GM12878 (cell line): ENCODE measurements around the gene SLC35E3. TPM values are rescaled to one million over a fixed set of nuclear protein-coding genes. Genes with fewer than 3 reads are reported as not detected.

Experiments used
- ATAC-seq: fragments of 200-7000 bp; cut with Tn5 transposase; 3 replicates; pipeline ENCODE4 v1.9.1; 2020; ENCODE audit warnings: mild to moderate bottlenecking, moderate library complexity
- BruUV-seq: library from RNA; stranded (reverse); fragments of 400-500 nt; replicated peaks from 2 replicates; lab custom pipeline; 2021; lab: Mats Ljungman, UMichigan
- CTCF ChIA-PET: fragments of 300-600 bp; sonication (Branson Sonifier 250); formaldehyde crosslinking; extraction: SDS; loops from one replicate; lab custom pipeline; 2021; ENCODE audit warnings: inconsistent platforms; lab: Yijun Ruan, JAX
- POLR2A ChIA-PET: fragments of 350-600 bp; formaldehyde crosslinking; extraction: SDS; loops from one replicate; lab custom pipeline; 2021; ENCODE audit warnings: inconsistent platforms; lab: Charles Lee
- RAD21 ChIA-PET: fragments of 300-600 bp; sonication (Branson Sonifier 250); formaldehyde crosslinking; loops from one replicate; lab custom pipeline; 2023; ENCODE audit warnings: antibody characterized with exemption; ENCODE audit not compliant: unreplicated experiment; lab: Charles Lee
- SMC1A ChIA-PET: fragments of 300-600 bp; sonication (Branson Sonifier 250); formaldehyde crosslinking; loops from one replicate; lab custom pipeline; 2023; ENCODE audit not compliant: unreplicated experiment, uncharacterized antibody; lab: Charles Lee
- DNase-seq: peaks from one replicate; pipeline ENCODE4 v3.0.0-alpha.2; 2011; ENCODE audit warnings: low read depth, low spot score
- FAIRE-seq: peaks from 3 replicates; lab custom pipeline; 2011; peaks lifted over from hg19 to GRCh38; lab: Jason Lieb, UNC
- H2AFZ ChIP-seq: 2 replicates; pipeline ENCODE4 v1.6.0; 2011; ENCODE audit warnings: low read depth, low read length, control low read depth; ENCODE audit not compliant: control insufficient read depth
- H3K27ac ChIP-seq: 2 replicates; pipeline ENCODE4 v1.5.1; 2011; ENCODE audit warnings: control low read depth; ENCODE audit not compliant: control insufficient read depth, insufficient read depth
- H3K27me3 ChIP-seq, 2 experiments: replicated peaks in 1 of 2; 2 replicates each; pipeline versions ENCODE4 v1.6.0 to v1.6.1; 2011; ENCODE audit warnings: low read length in 1 of 2; ENCODE audit not compliant: control insufficient read depth in 2 of 2, insufficient read depth in 2 of 2
- H3K36me3 ChIP-seq, 2 experiments: 2 replicates each; pipeline ENCODE4 v1.5.1; 2011; ENCODE audit warnings: low read length in 1 of 2; ENCODE audit not compliant: control insufficient read depth in 2 of 2, insufficient read depth in 2 of 2
- H3K4me1 ChIP-seq: 2 replicates; pipeline ENCODE4 v1.6.1; 2011; ENCODE audit warnings: mild to moderate bottlenecking, low read length, moderate library complexity, mixed read lengths; ENCODE audit not compliant: control insufficient read depth, insufficient read depth
- H3K4me2 ChIP-seq: 2 replicates; pipeline ENCODE4 v1.6.0; 2011; ENCODE audit warnings: control low read depth; ENCODE audit not compliant: control insufficient read depth, insufficient read depth
- H3K4me3 ChIP-seq: fragments of 200-600 bp; sonication (generic); 2 replicates; pipeline ENCODE4 v1.5.1; 2016
- H3K79me2 ChIP-seq: 2 replicates; pipeline ENCODE4 v1.6.0; 2011; ENCODE audit warnings: low read length; ENCODE audit not compliant: control insufficient read depth, insufficient read depth
- H3K9ac ChIP-seq: 2 replicates; pipeline ENCODE4 v1.8.0; 2011; ENCODE audit warnings: low read length, control low read depth, mixed read lengths; ENCODE audit not compliant: control insufficient read depth, insufficient read depth
- H3K9me3 ChIP-seq: replicated peaks from 3 replicates; pipeline ENCODE4 v1.5.1; 2011; ENCODE audit warnings: mild to moderate bottlenecking, low read length; ENCODE audit not compliant: control insufficient read depth, insufficient read depth
- H4K20me1 ChIP-seq: 2 replicates; pipeline ENCODE4 v1.6.0; 2011; ENCODE audit not compliant: control insufficient read depth, insufficient read depth
- ATF2 ChIP-seq: IDR thresholded peaks from 2 replicates; pipeline ENCODE4 v1.6.1; 2012; ENCODE audit warnings: low read length, inconsistent platforms
- BCL11A ChIP-seq: IDR thresholded peaks from 2 replicates; pipeline ENCODE4 v1.6.1; 2011; ENCODE audit warnings: low read depth, low read length
- BMI1 ChIP-seq: fragments of 450-650 bp; IDR thresholded peaks from 2 replicates; pipeline ENCODE4 v1.6.1; 2016; ENCODE audit warnings: mild to moderate bottlenecking, moderate library complexity, borderline replicate concordance
- BRCA1 ChIP-seq: IDR thresholded peaks from 2 replicates; pipeline ENCODE4 v1.6.1; 2011; ENCODE audit warnings: low read depth, low read length, improper control_type of control experiment
- CHD4 ChIP-seq: fragments of 200-600 bp; sonication (generic); IDR thresholded peaks from 2 replicates; pipeline ENCODE4 v1.6.1; 2016; ENCODE audit warnings: mild to moderate bottlenecking
- EED ChIP-seq: sonication (generic); IDR thresholded peaks from 2 replicates; pipeline ENCODE4 v1.6.1; 2016; ENCODE audit warnings: antibody characterized with exemption, low read depth
- HSF1 ChIP-seq: fragments of 150-350 bp; IDR thresholded peaks from 2 replicates; pipeline ENCODE4 v1.6.1; 2014; ENCODE audit warnings: mild to moderate bottlenecking, low read depth, low read length
- MXI1 ChIP-seq: fragments of 150-350 bp; IDR thresholded peaks from 2 replicates; pipeline ENCODE4 v1.6.1; 2011; ENCODE audit warnings: low read depth, mild to moderate bottlenecking, inconsistent platforms, low read length, improper control_type of control experiment
- NFIC ChIP-seq: IDR thresholded peaks from 2 replicates; pipeline ENCODE4 v1.6.1; 2012; ENCODE audit warnings: low read depth, mild to moderate bottlenecking, inconsistent platforms, low read length, moderate library complexity
- NRF1 ChIP-seq: conservative IDR thresholded peaks from 2 replicates; pipeline ENCODE4 v1.6.1; 2011; ENCODE audit warnings: mild to moderate bottlenecking, low read depth, low read length, improper control_type of control experiment
- RBBP5 ChIP-seq: fragments of 200-600 bp; sonication (generic); conservative IDR thresholded peaks from 2 replicates; pipeline ENCODE4 v1.6.1; 2016
- REST ChIP-seq: IDR thresholded peaks from 2 replicates; pipeline ENCODE4 v1.6.1; 2012; ENCODE audit warnings: mild to moderate bottlenecking, low read depth, low read length
- SMC3 ChIP-seq: IDR thresholded peaks from 2 replicates; pipeline ENCODE4 v1.6.1; 2011; ENCODE audit warnings: low read length, improper control_type of control experiment, borderline replicate concordance
- SREBF1 ChIP-seq: IDR thresholded peaks from 2 replicates; pipeline ENCODE4 v1.6.1; 2012; ENCODE audit warnings: mild to moderate bottlenecking, low read length
- WGBS: methylation state at CpG from one replicate; pipeline ENCODE4 v1.1.6; 2016; ENCODE audit warnings: low lambda C conversion rate; ENCODE audit not compliant: insufficient replicate concordance, insufficient coverage; ENCODE audit errors: missing lambda C conversion rate; 5-methylcytosine and 5-hydroxymethylcytosine counted together
- in situ Hi-C: fragments of 300-500 bp; cut with MboI; formaldehyde crosslinking; loops from 9 replicates; pipeline ENCODE4 v1.14.3; 2018; ENCODE audit warnings: mixed read lengths
- intact Hi-C: fragments of 100-400 bp; cut with micrococcal nuclease; formaldehyde crosslinking; loops from one replicate; pipeline ENCODE4 v1.14.2; 2022; ENCODE audit not compliant: unreplicated experiment
- polyA plus RNA-seq, 11 experiments: library from polyadenylated mRNA; depleted of rRNA in 4 of 11; unstranded in 6 of 11; stranded (reverse) in 5 of 11; fragments of >200 nt; fragmentation: Nextera tagmentation in 4 of 11; fragmentation: Illumina TruSeq in 1 of 11; extraction: Ambion mirVana in 4 of 11; extraction: Trizol in 1 of 11; gene quantifications; 1 replicate in 1 of 11; 2 replicates in 10 of 11; pipeline versions ENCODE4 v1.2.1 to v1.2.3, GENCODE V29; 2011 to 2016; ENCODE audit warnings: inconsistent platforms in 2 of 11, missing spikeins in 2 of 11, low read depth in 1 of 11
- total RNA-seq, 4 experiments: library from RNA; depleted of rRNA in 3 of 4; stranded (reverse); fragments of >200 nt in 3 of 4; fragmentation: Illumina TruSeq in 1 of 4; extraction: Trizol in 1 of 4; gene quantifications; 2 replicates each; pipeline versions ENCODE4 v1.2.1 to v1.2.3, GENCODE V29; 2013 to 2021
- TF ChIP-seq, protein P1 (sequence below): fragments of 450-650 bp; IDR thresholded peaks from 2 replicates; pipeline ENCODE4 v1.6.1; 2016; ENCODE audit warnings: mild to moderate bottlenecking
- TF ChIP-seq, protein P2 (sequence below): fragments of 450-650 bp; IDR thresholded peaks from 2 replicates; pipeline ENCODE4 v1.6.1; 2016; ENCODE audit warnings: mild to moderate bottlenecking

Gene SLC35E3
- total and polyA plus RNA-seq, 10 of the 15 experiments (the other 5 are each of a cell fraction or from before 2014, with no cell fraction given): 3.6 to 19.8 (median 6.1) TPM

DNA sequence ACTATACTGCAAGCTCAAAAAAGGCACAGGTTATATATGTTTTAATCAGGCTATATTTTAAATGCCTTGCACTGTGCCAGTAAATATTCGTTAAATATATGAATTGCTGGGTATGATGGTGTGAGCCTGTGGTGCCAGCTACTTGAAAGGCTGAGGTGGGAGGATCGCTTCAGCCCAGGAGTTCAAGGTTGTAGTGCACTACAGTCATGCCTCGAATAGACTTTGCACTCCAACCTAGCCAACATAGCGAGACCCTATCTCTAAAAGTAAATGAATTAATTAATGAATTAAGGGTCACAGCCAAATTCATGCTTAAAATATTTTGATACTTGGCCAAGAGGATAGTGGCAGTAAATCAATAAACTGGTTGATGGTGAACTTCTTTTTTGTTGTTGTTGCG is 39.8 kb downstream of the SLC35E3 start:
- ATAC-seq (no peak), FAIRE-seq (no peak), DNase-seq (no peak)
- Histone ChIP-seq H3K27me3 (no peaks in the 10 kb centered on the region), H2AFZ (no peak overlapping the region), H3K4me1 (no peaks in the 10 kb centered on the region; the same call in 1 of the 2 replicates), H3K79me2 (no peaks in the 10 kb centered on the region), H3K27ac (no peak overlapping the region), H3K9me3 (no peaks in the 10 kb centered on the region; the same call in 2 of the 3 replicates), H3K4me3 (no peak overlapping the region), H3K4me2 (no peak overlapping the region), H4K20me1 (no peaks in the 10 kb centered on the region), H3K9ac (no peak overlapping the region), H3K36me3 (no peaks in the 10 kb centered on the region)
- CTCF ChIA-PET: interaction anchor here (1.2 to 2.4 kb wide), 4 partner anchors 13 to 45 kb away, joined by 3 to 12 read pairs (median 4); partner anchors contain the start of gene MDM2
- BruUV-seq: no TSS peak
- in situ Hi-C loops: no loop called here
- SMC1A ChIA-PET: interaction anchor here (0.8 to 2.7 kb wide), 4 partner anchors 15 to 34 kb away, joined by 3 to 9 read pairs (median 4); partner anchors contain the start of gene MDM2
- WGBS: 78% methylated on average over 5 of the region's 5 CpGs
- intact Hi-C loops: no loop called here
- RAD21 ChIA-PET: interaction anchor here (1.1 to 2.3 kb wide), 3 partner anchors 23 to 112 kb away, joined by 3 to 8 read pairs (median 4); partner anchors contain the start of gene MDM2
- POLR2A ChIA-PET: interaction anchor here (0.6 kb wide), 1 partner anchor 130 kb away, joined by 5 read pairs; no protein-coding TSS in a partner anchor
- TF ChIP-seq NRF1 (no peak), BRCA1 (no peak), HSF1 (no peak), ATF2 (no peak), SMC3 (no peak), MXI1 (no peak), RBBP5 (no peak), CHD4 (no peak), BMI1 (no peak), NFIC (no peak), SREBF1 (no peak), REST (no peak), EED (no peak), BCL11A (no peak)
- TF ChIP-seq, protein P1, sequence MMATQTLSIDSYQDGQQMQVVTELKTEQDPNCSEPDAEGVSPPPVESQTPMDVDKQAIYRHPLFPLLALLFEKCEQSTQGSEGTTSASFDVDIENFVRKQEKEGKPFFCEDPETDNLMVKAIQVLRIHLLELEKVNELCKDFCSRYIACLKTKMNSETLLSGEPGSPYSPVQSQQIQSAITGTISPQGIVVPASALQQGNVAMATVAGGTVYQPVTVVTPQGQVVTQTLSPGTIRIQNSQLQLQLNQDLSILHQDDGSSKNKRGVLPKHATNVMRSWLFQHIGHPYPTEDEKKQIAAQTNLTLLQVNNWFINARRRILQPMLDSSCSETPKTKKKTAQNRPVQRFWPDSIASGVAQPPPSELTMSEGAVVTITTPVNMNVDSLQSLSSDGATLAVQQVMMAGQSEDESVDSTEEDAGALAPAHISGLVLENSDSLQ: no peak
- TF ChIP-seq, protein P2, sequence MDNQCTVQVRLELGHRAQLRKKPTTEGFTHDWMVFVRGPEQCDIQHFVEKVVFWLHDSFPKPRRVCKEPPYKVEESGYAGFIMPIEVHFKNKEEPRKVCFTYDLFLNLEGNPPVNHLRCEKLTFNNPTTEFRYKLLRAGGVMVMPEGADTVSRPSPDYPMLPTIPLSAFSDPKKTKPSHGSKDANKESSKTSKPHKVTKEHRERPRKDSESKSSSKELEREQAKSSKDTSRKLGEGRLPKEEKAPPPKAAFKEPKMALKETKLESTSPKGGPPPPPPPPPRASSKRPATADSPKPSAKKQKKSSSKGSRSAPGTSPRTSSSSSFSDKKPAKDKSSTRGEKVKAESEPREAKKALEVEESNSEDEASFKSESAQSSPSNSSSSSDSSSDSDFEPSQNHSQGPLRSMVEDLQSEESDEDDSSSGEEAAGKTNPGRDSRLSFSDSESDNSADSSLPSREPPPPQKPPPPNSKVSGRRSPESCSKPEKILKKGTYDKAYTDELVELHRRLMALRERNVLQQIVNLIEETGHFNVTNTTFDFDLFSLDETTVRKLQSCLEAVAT: no peak
